ENCODE data around the gene SPDL1. TPM values are rescaled to one million over a fixed set of nuclear protein-coding genes. Genes with fewer than 3 reads are reported as not detected.

The SPDL1 gene
- total RNA-seq, 3 donors from 2014 or later = 8.3 to 9.8 (median 8.8) TPM

- Histone ChIP-seq H3K4me3 (no peak overlapping the region), H3K27me3 (no peaks in the 10 kb centered on the region), H3K36me3 (no peaks in the 10 kb centered on the region), H3K4me1 (no peaks in the 10 kb centered on the region), H3K9me3 (no peaks in the 10 kb centered on the region), H3K27ac (no peak overlapping the region)
- intact Hi-C loops (cut with DNase I; ENCODE audit: low total_unique reads) = no loop called here
- no peak for DNase-seq (ENCODE audit: low spot score in 2 of 2)
- TF ChIP-seq POLR2A (IDR thresholded peaks at IDR 0.05) (no peak), POLR2AphosphoS5 (IDR thresholded peaks at IDR 0.05) (no peak)
- TF ChIP-seq, protein P1, sequence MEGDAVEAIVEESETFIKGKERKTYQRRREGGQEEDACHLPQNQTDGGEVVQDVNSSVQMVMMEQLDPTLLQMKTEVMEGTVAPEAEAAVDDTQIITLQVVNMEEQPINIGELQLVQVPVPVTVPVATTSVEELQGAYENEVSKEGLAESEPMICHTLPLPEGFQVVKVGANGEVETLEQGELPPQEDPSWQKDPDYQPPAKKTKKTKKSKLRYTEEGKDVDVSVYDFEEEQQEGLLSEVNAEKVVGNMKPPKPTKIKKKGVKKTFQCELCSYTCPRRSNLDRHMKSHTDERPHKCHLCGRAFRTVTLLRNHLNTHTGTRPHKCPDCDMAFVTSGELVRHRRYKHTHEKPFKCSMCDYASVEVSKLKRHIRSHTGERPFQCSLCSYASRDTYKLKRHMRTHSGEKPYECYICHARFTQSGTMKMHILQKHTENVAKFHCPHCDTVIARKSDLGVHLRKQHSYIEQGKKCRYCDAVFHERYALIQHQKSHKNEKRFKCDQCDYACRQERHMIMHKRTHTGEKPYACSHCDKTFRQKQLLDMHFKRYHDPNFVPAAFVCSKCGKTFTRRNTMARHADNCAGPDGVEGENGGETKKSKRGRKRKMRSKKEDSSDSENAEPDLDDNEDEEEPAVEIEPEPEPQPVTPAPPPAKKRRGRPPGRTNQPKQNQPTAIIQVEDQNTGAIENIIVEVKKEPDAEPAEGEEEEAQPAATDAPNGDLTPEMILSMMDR (IDR thresholded peaks at IDR 0.05) = no peak
These were observed 43.2 kb downstream of the SPDL1 start for GRCh38 chr5:169626779-169627178.

DNA sequence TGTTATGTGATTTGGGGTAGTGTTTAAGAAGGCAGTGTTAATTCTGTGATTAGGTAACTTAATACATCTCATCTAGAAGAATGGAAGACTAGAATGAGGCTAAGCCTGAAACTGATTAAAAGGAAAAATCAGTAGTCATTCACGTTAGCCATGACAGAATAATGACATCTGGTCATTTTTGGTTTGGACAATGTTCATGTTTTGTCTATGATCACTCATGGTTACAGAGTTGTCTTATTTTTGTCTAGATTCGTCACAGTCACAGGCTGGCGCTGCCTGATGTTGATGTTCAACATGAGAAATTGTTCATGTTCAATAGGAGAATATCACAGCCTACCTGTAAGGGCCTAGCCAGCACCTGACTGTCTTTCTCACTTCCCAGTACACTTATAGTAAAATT, 44.0 kb downstream of the SPDL1 start:
- intact Hi-C loops (cut with DNase I; ENCODE audit: low total_unique reads) = no loop called here

DNA sequence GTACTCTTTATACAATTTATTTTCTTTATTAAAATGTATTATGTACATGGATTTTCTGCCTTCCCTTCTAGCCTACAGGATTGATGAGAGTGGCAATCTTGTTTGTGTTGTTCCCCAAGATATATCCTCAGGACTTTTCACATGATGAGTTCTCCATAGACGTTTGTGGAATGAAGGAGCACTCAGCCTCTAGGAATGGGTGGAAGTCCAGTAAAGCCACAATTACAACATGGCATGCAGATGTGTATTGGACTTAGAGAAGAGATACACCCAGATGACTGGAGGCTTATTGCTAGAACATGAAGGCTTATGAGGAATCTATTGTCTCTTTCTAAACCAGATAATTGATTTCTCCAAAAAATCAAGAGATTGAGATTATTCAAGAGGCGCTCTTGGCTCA, 45.3 kb downstream of the SPDL1 start:
- H3K4me1 ChIP-seq = no peaks in the 10 kb centered on the region
- no peaks in the 10 kb centered on the region for H3K9me3 ChIP-seq
- H3K36me3 ChIP-seq = no peaks in the 10 kb centered on the region
- no peak overlapping the region for H3K4me3 ChIP-seq
- H3K27me3 ChIP-seq = no peaks in the 10 kb centered on the region
- no peak for DNase-seq (ENCODE audit: low spot score in 2 of 2)
- TF ChIP-seq POLR2A (IDR thresholded peaks at IDR 0.05) (no peak), POLR2AphosphoS5 (IDR thresholded peaks at IDR 0.05) (no peak)
- TF ChIP-seq, protein P1 (IDR thresholded peaks at IDR 0.05) = no peak
- intact Hi-C loops (cut with DNase I; ENCODE audit: low total_unique reads) = no loop called here
- no peak overlapping the region for H3K27ac ChIP-seq

More for the DNA sequence above, 44.0 kb downstream of the SPDL1 start:
- H3K27ac ChIP-seq = no peak overlapping the region
- no peaks in the 10 kb centered on the region for H3K36me3 ChIP-seq
- H3K4me1 ChIP-seq = no peaks in the 10 kb centered on the region
- TF ChIP-seq, protein P1 (IDR thresholded peaks at IDR 0.05) = no peak
- TF ChIP-seq POLR2A (IDR thresholded peaks at IDR 0.05) = no peak
- no peak for TF ChIP-seq POLR2AphosphoS5 (IDR thresholded peaks at IDR 0.05)
- H3K27me3 ChIP-seq = no peaks in the 10 kb centered on the region
- H3K9me3 ChIP-seq = no peaks in the 10 kb centered on the region
- no peak overlapping the region for H3K4me3 ChIP-seq
- no peak for DNase-seq (ENCODE audit: low spot score in 2 of 2)

GRCh38 chr5:169629847-169630548, 46.4 kb downstream of the SPDL1 start:
- no peaks in the 10 kb centered on the region for H3K27me3 ChIP-seq
- H3K9me3 ChIP-seq = peaks cover 0 to 7% of the 10 kb centered on the region in 2 donors
- TF ChIP-seq POLR2AphosphoS5 (IDR thresholded peaks at IDR 0.05) = no peak
- TF ChIP-seq POLR2A (IDR thresholded peaks at IDR 0.05) = no peak
- TF ChIP-seq, protein P1 (IDR thresholded peaks at IDR 0.05) = no peak
- no peak overlapping the region for H3K27ac ChIP-seq
- H3K36me3 ChIP-seq = no peaks in the 10 kb centered on the region
- no peak overlapping the region for H3K4me3 ChIP-seq
- DNase-seq (ENCODE audit: low spot score in 2 of 2) = no peak
- intact Hi-C loops (cut with DNase I; ENCODE audit: low total_unique reads) = no loop called here
- no peaks in the 10 kb centered on the region for H3K4me1 ChIP-seq

- Histone ChIP-seq H3K36me3 (no peaks in the 10 kb centered on the region), H3K27me3 (peaks cover 0 to 3% of the 10 kb centered on the region in 2 donors), H3K4me3 (no peak overlapping the region), H3K4me1 (no peaks in the 10 kb centered on the region), H3K9me3 (peaks cover 0 to 7% of the 10 kb centered on the region in 2 donors), H3K27ac (no peak overlapping the region)
- intact Hi-C loops (cut with DNase I; ENCODE audit: low total_unique reads) = no loop called here
- no peak for TF ChIP-seq POLR2AphosphoS5 (IDR thresholded peaks at IDR 0.05)
- no peak for TF ChIP-seq POLR2A (IDR thresholded peaks at IDR 0.05)
- TF ChIP-seq, protein P1 (IDR thresholded peaks at IDR 0.05) = no peak
- no peak for DNase-seq (ENCODE audit: low spot score in 2 of 2)
These were observed 47.8 kb downstream of the SPDL1 start for GRCh38 chr5:169631360-169631759.

Data from breast epithelium (tissue), 4 donors.